ENCODE measurements around the gene EEF1E1. TPM values are rescaled to one million over a fixed set of nuclear protein-coding genes. Genes with fewer than 3 reads are reported as not detected.
"Not testable (repeated sequence)": the region's sequence is repeated elsewhere in the genome, so short reads cannot be mapped to it uniquely, and the experiment has no call there.

EEF1E1 gene
- total RNA-seq, 1 experiment from 2014 or later, result 147 TPM

DNA sequence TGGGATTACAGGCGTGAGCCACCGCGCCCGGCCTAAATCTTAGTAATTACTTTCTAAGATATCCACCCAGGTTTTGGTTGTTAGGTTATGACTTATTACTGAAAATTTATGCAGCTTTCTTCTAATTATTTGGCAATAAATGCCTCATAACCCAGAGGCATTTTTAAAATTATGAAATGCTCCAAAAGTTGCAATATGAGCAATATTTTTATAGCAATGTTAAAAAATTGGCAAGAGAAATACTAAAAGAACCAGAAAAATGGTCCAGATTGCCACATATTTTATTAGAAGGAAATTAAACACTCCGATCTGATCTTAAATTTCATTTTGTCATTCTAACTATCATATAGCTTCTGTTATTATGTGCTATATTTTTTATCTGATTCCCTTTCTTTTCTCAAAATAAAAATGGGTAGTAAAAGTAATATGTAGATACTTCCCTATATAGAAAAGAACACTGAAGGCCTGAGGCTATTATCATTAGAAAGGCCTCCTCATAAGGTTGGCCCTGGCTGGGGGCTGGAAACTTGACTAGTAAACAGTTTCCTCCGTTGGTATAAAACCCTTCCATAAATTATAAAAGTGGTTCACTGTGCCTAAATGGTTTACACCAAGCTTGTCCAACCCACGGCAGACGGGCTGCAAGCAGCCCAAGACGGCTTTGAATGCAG, 60.3 kb downstream of the EEF1E1 start:
- CTCF ChIA-PET, result no interaction called here
- Histone ChIP-seq H3K27ac (ENCODE audit: low read depth, low read length, poor library complexity, severe bottlenecking) (no peak overlapping the region), H3K4me1 (ENCODE audit: insufficient read depth, low read length, poor library complexity, severe bottlenecking) (no peaks in the 10 kb centered on the region), H3K9me3 (ENCODE audit: low read depth, low read length, poor library complexity, severe bottlenecking) (no peaks in the 10 kb centered on the region), H3K36me3 (ENCODE audit: insufficient read depth, low read length, poor library complexity, severe bottlenecking) (peaks cover 10% of the 10 kb centered on the region), H3K4me3 (ENCODE audit: low read depth, low read length, poor library complexity, severe bottlenecking) (no peak overlapping the region), H3K27me3 (replicated peaks; ENCODE audit: insufficient read depth, low read depth, low read length, poor library complexity) (no peaks in the 10 kb centered on the region)
- BruUV-seq (replicated peaks), result no TSS peak
- intact Hi-C loops (cut with micrococcal nuclease; ENCODE audit: unreplicated experiment), result no loop called here
- DNase-seq (ENCODE audit: low spot score), result no peak
- POLR2A ChIA-PET (ENCODE audit: low non-redundant PET), result no interaction called here
- no peak for TF ChIP-seq EZH2 (IDR thresholded peaks at IDR 0.05; ENCODE audit: borderline replicate concordance, low read depth, low read length, poor library complexity, severe bottlenecking)
- TF ChIP-seq, protein P1, sequence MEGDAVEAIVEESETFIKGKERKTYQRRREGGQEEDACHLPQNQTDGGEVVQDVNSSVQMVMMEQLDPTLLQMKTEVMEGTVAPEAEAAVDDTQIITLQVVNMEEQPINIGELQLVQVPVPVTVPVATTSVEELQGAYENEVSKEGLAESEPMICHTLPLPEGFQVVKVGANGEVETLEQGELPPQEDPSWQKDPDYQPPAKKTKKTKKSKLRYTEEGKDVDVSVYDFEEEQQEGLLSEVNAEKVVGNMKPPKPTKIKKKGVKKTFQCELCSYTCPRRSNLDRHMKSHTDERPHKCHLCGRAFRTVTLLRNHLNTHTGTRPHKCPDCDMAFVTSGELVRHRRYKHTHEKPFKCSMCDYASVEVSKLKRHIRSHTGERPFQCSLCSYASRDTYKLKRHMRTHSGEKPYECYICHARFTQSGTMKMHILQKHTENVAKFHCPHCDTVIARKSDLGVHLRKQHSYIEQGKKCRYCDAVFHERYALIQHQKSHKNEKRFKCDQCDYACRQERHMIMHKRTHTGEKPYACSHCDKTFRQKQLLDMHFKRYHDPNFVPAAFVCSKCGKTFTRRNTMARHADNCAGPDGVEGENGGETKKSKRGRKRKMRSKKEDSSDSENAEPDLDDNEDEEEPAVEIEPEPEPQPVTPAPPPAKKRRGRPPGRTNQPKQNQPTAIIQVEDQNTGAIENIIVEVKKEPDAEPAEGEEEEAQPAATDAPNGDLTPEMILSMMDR (conservative IDR thresholded peaks at IDR 0.05; ENCODE audit: low read depth, low read length), result no peak

DNA sequence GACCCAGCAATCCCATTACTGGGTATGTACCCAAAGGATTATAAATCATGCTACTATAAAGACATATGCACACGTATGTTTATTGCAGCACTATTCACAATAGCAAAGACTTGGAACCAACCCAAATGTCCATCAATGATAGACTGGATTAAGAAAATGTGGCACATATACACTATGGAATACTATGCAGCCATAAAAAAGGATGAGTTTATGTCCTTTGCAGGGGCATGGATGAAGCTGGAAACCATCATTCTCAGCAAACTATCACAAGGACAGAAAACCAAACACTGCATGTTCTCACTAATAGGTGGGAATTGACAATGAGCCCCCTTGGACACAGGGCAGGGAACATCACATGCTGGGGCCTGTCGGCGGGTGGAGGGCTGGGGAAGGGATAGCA, 68.2 kb downstream of the EEF1E1 start:
- H3K9me3 ChIP-seq (ENCODE audit: low read depth, low read length, poor library complexity, severe bottlenecking); H3K4me3 ChIP-seq (ENCODE audit: low read depth, low read length, poor library complexity, severe bottlenecking); BruUV-seq (replicated peaks); CTCF ChIA-PET; H3K27ac ChIP-seq (ENCODE audit: low read depth, low read length, poor library complexity, severe bottlenecking); DNase-seq (ENCODE audit: low spot score); H3K36me3 ChIP-seq (ENCODE audit: insufficient read depth, low read length, poor library complexity, severe bottlenecking); H3K4me1 ChIP-seq (ENCODE audit: insufficient read depth, low read length, poor library complexity, severe bottlenecking); H3K27me3 ChIP-seq (replicated peaks; ENCODE audit: insufficient read depth, low read depth, low read length, poor library complexity); POLR2A ChIA-PET (ENCODE audit: low non-redundant PET); intact Hi-C loops (cut with micrococcal nuclease; ENCODE audit: unreplicated experiment): not testable (repeated sequence)

DNA sequence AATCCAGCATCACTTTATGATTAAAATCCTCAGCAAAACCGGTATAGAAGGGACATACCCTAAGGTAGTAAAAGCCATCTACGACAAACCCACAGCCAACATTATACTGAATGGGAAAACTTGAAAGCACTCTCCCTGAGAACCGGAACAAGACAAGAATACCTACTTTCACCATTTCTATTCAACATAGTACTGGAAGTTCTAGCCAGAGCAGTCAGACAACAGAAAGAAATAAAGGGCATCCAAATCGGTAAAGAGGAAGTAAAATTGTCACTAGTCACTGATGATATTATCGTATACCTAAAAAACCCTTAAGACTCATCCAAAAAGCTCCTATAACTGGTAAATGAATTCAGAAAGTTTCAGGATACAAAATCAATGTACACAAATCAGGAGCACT, 71.4 kb downstream of the EEF1E1 start:
- BruUV-seq (replicated peaks), result no TSS peak
- H3K4me3 ChIP-seq (ENCODE audit: low read depth, low read length, poor library complexity, severe bottlenecking), result no peak overlapping the region
- H3K27me3 ChIP-seq (replicated peaks; ENCODE audit: insufficient read depth, low read depth, low read length, poor library complexity), result no peaks in the 10 kb centered on the region
- no peak for DNase-seq (ENCODE audit: low spot score)
- peaks cover 6% of the 10 kb centered on the region for H3K9me3 ChIP-seq (ENCODE audit: low read depth, low read length, poor library complexity, severe bottlenecking)
- H3K27ac ChIP-seq (ENCODE audit: low read depth, low read length, poor library complexity, severe bottlenecking), result no peak overlapping the region
- H3K36me3 ChIP-seq (ENCODE audit: insufficient read depth, low read length, poor library complexity, severe bottlenecking), result no peaks in the 10 kb centered on the region
- TF ChIP-seq EZH2 (IDR thresholded peaks at IDR 0.05; ENCODE audit: borderline replicate concordance, low read depth, low read length, poor library complexity, severe bottlenecking), result no peak
- TF ChIP-seq, protein P1 (conservative IDR thresholded peaks at IDR 0.05; ENCODE audit: low read depth, low read length), result no peak
- peaks cover 18% of the 10 kb centered on the region for H3K4me1 ChIP-seq (ENCODE audit: insufficient read depth, low read length, poor library complexity, severe bottlenecking)
- CTCF ChIA-PET, result no interaction called here
- intact Hi-C loops (cut with micrococcal nuclease; ENCODE audit: unreplicated experiment), result no loop called here
- POLR2A ChIA-PET (ENCODE audit: low non-redundant PET), result no interaction called here

Other genes starting within 250 kb of the EEF1E1 start
- gene TXNDC5, start 191.8 kb downstream of the EEF1E1 start, total RNA-seq (2021), result 134 and 139 TPM in 2 replicates
- 21.8 and 22.6 TPM in 2 replicates for gene BLOC1S5, start 38.2 kb downstream of the EEF1E1 start, total RNA-seq (2021)